K562 (cell line): ENCODE measurements around the gene MVB12B. TPM values are rescaled to one million over a fixed set of nuclear protein-coding genes. Genes with fewer than 3 reads are reported as not detected.

Source experiments
- E2F8 ChIP-seq: fragments of 450-650 bp; IDR thresholded peaks from 2 replicates; pipeline ENCODE4 v1.7.1; 2018; ENCODE audit warnings: mild to moderate bottlenecking, low read depth; ENCODE audit not compliant: partially characterized antibody
- MAFF ChIP-seq: IDR thresholded peaks from 2 replicates; pipeline ENCODE4 v1.6.1; 2012; ENCODE audit warnings: low read length, improper control_type of control experiment
- MLX ChIP-seq, 2 experiments: fragments of 450-650 bp in 1 of 2; sonication (generic) in 1 of 2; formaldehyde crosslinking; conservative IDR thresholded peaks; 2 replicates each; pipeline versions ENCODE4 v1.4.0 to v1.8.1; 2020 to 2022; ENCODE audit warnings: mild to moderate bottlenecking in 1 of 2, missing genetic modification reagents in 1 of 2
- NCOA1 ChIP-seq: fragments of 450-650 bp; IDR thresholded peaks from 2 replicates; pipeline ENCODE4 v1.6.1; 2016; ENCODE audit warnings: low read depth
- NFRKB ChIP-seq: fragments of 450-650 bp; IDR thresholded peaks from 2 replicates; pipeline ENCODE4 v1.6.1; 2016; ENCODE audit warnings: low read depth
- TCF3 ChIP-seq: sonication (generic); formaldehyde crosslinking; IDR thresholded peaks from 2 replicates; pipeline ENCODE4 v1.4.0; 2020; ENCODE audit warnings: mild to moderate bottlenecking, missing genetic modification reagents
- TCF7L2 ChIP-seq: fragments of 150-350 bp; IDR thresholded peaks from 2 replicates; pipeline ENCODE4 v1.6.1; 2016; ENCODE audit warnings: low read depth, mild to moderate bottlenecking, low read length, moderate library complexity
- ZNF398 ChIP-seq: fragments of 250-450 bp; sonication (Bioruptor Pico); IDR thresholded peaks from 2 replicates; pipeline ENCODE4 v1.8.0; 2021; ENCODE audit warnings: moderate library complexity, mild to moderate bottlenecking, inconsistent platforms
- ZNF561 ChIP-seq: fragments of 450-650 bp; formaldehyde crosslinking; conservative IDR thresholded peaks from 2 replicates; pipeline ENCODE4 v1.4.0; 2020; ENCODE audit warnings: mild to moderate bottlenecking, moderate library complexity
- polyA plus RNA-seq, 8 experiments: library from polyadenylated mRNA; depleted of rRNA in 4 of 8; stranded (reverse) in 5 of 8; unstranded in 3 of 8; fragments of >200 nt; fragmentation: Nextera tagmentation in 2 of 8; fragmentation: Illumina TruSeq in 1 of 8; extraction: Ambion mirVana in 2 of 8; extraction: Trizol in 1 of 8; gene quantifications; 2 replicates each; pipeline versions ENCODE4 v1.2.1 to v1.2.3, GENCODE V29; 2011 to 2014; ENCODE audit warnings: inconsistent platforms in 1 of 8, missing spikeins in 1 of 8
- total RNA-seq, 7 experiments: library from RNA; depleted of rRNA in 6 of 7; stranded (reverse); fragments of >200 nt in 6 of 7; fragmentation: Illumina TruSeq in 2 of 7; extraction: Trizol in 2 of 7; gene quantifications; 2 replicates each; pipeline versions ENCODE4 v1.2.1 to v1.2.3, GENCODE V29; 2011 to 2021; ENCODE audit warnings: low replicate concordance in 1 of 7

MVB12B gene
- total and polyA plus RNA-seq, 9 of the 15 experiments (the other 6 are each of a cell fraction or from before 2014, with no cell fraction given), result not detected

GRCh38 chr9:126528111-126528510 lies 201.5 kb downstream of the MVB12B start (continued):
- TF ChIP-seq ZNF398 (CRISPR knock-in tag) (no peak), NCOA1 (no peak), MAFF (no peak), ZNF561 (CRISPR knock-in tag) (no peak), MLX (CRISPR knock-in tag; conservative IDR thresholded peaks at IDR 0.05) (no peak), NFRKB (no peak), TCF7L2 (no peak), E2F8 (no peak), TCF3 (CRISPR knock-in tag) (no peak)
